ENCODE measurements around the gene MAST4. TPM values are rescaled to one million over a fixed set of nuclear protein-coding genes. Genes with fewer than 3 reads are reported as not detected.
A peak's percentile ranks its signal among the peaks of the same experiment; 100 is the strongest.

Gene MAST4
- total RNA-seq, 1 experiment from 2014 or later, result 26.5 TPM

DNA sequence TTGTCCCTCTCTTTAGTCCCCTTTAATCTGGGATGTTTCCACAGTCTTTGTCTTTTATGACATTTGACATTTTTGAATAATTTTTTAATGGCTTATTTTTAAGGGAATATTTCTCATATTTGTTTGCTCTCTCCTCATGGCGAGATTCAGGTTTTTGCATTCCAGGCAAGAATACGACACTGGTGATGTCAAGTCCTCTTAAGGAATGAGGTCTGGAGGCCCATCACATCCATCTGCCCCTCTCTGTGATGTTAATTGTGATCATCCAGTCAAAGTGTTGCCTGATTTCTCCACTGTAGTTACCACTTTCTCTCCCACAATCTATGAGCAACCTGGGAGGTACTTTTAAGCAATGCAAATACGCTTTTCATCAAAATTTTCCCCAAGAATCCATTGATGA, 193.2 kb downstream of the MAST4 start:
- Mint-ChIP-seq H3K4me1 (ENCODE audit: insufficient read depth, unreplicated experiment) (no peaks in the 10 kb centered on the region), H3K36me3 (ENCODE audit: insufficient read depth, unreplicated experiment) (no peaks in the 10 kb centered on the region), H3K27me3 (ENCODE audit: insufficient read depth, unreplicated experiment) (peaks cover 7% of the 10 kb centered on the region), H3K27ac (ENCODE audit: low read depth, unreplicated experiment) (no peak overlapping the region), H3K9me3 (ENCODE audit: unreplicated experiment) (no peaks in the 10 kb centered on the region), H3K4me3 (ENCODE audit: unreplicated experiment) (no peak overlapping the region)
- TF ChIP-seq, protein P1, sequence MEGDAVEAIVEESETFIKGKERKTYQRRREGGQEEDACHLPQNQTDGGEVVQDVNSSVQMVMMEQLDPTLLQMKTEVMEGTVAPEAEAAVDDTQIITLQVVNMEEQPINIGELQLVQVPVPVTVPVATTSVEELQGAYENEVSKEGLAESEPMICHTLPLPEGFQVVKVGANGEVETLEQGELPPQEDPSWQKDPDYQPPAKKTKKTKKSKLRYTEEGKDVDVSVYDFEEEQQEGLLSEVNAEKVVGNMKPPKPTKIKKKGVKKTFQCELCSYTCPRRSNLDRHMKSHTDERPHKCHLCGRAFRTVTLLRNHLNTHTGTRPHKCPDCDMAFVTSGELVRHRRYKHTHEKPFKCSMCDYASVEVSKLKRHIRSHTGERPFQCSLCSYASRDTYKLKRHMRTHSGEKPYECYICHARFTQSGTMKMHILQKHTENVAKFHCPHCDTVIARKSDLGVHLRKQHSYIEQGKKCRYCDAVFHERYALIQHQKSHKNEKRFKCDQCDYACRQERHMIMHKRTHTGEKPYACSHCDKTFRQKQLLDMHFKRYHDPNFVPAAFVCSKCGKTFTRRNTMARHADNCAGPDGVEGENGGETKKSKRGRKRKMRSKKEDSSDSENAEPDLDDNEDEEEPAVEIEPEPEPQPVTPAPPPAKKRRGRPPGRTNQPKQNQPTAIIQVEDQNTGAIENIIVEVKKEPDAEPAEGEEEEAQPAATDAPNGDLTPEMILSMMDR (IDR thresholded peaks at IDR 0.05; ENCODE audit: unreplicated experiment), result no peak
- intact Hi-C loops (cut with micrococcal nuclease), result no loop called here
- BruUV-seq (replicated peaks), result no TSS peak
- ChIA-PET CTCF (no interaction called here), POLR2A (no interaction called here)
- DNase-seq (ENCODE audit: unreplicated experiment), result no peak

DNA sequence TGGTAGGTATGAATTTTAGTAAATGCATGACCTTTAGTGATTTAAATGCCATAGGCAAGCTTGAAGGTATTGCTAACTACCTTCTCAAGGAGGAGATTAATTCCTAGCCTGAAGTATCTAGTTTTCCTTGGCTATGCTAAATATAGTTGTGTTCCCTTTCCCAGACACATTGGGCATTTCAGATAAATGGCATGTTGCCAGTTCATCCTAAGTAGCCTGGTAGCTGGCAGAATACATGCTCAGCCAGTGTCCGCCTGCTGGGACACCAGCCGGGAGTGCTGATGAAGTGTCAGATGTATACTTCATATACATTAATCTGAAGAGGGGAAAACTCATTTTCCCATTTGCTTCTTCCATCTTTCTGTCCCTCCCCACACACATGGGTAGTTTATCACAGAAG, 196.9 kb downstream of the MAST4 start:
- no peaks in the 10 kb centered on the region for H3K9me3 Mint-ChIP-seq (ENCODE audit: unreplicated experiment)
- DNase-seq (ENCODE audit: unreplicated experiment), result no peak
- ChIA-PET CTCF (no interaction called here), POLR2A (interaction anchor here (1.3 kb wide), 1 partner anchor 15 kb away, joined by 4 read pairs; no protein-coding TSS in a partner anchor)
- TF ChIP-seq, protein P1 (IDR thresholded peaks at IDR 0.05; ENCODE audit: unreplicated experiment), result no peak
- peaks cover 31% of the 10 kb centered on the region for H3K27me3 Mint-ChIP-seq (ENCODE audit: insufficient read depth, unreplicated experiment)
- no peaks in the 10 kb centered on the region for H3K36me3 Mint-ChIP-seq (ENCODE audit: insufficient read depth, unreplicated experiment)
- no peak overlapping the region for H3K27ac Mint-ChIP-seq (ENCODE audit: low read depth, unreplicated experiment)
- H3K4me3 Mint-ChIP-seq (ENCODE audit: unreplicated experiment), result no peak overlapping the region
- H3K4me1 Mint-ChIP-seq (ENCODE audit: insufficient read depth, unreplicated experiment), result no peaks in the 10 kb centered on the region
- no TSS peak for BruUV-seq (replicated peaks)
- intact Hi-C loops (cut with micrococcal nuclease), result no loop called here

DNA sequence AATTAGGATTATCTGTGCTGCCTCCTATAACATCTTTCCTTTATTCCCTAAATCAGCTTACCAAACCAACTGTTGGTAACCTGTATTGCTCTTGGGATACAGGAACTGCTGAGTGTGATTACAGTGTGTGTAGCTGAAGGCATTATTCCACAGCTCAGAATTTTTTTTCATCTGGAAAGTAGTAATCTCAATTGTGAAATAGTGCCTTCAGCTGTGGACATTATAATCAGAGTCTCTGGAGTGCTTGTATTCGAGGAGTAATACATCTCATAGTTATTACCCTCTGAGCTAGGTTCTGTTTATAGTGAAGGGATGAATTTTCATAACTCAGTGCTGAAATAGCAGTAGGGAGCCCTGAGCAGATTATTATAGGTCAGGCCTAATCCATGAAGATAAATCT, 199.5 kb downstream of the MAST4 start:
- no peaks in the 10 kb centered on the region for H3K4me1 Mint-ChIP-seq (ENCODE audit: insufficient read depth, unreplicated experiment)
- no peak overlapping the region for H3K27ac Mint-ChIP-seq (ENCODE audit: low read depth, unreplicated experiment)
- DNase-seq (ENCODE audit: unreplicated experiment), result no peak
- ChIA-PET CTCF (interaction anchor here (0.7 kb wide), 1 partner anchor 10 kb away, joined by 3 read pairs; no protein-coding TSS in a partner anchor), POLR2A (no interaction called here)
- no peak overlapping the region for H3K4me3 Mint-ChIP-seq (ENCODE audit: unreplicated experiment)
- no TSS peak for BruUV-seq (replicated peaks)
- peaks cover 54% of the 10 kb centered on the region for H3K27me3 Mint-ChIP-seq (ENCODE audit: insufficient read depth, unreplicated experiment)
- TF ChIP-seq, protein P1 (IDR thresholded peaks at IDR 0.05; ENCODE audit: unreplicated experiment), result no peak
- intact Hi-C loops (cut with micrococcal nuclease), result no loop called here
- no peaks in the 10 kb centered on the region for H3K36me3 Mint-ChIP-seq (ENCODE audit: insufficient read depth, unreplicated experiment)
- no peaks in the 10 kb centered on the region for H3K9me3 Mint-ChIP-seq (ENCODE audit: unreplicated experiment)

DNA sequence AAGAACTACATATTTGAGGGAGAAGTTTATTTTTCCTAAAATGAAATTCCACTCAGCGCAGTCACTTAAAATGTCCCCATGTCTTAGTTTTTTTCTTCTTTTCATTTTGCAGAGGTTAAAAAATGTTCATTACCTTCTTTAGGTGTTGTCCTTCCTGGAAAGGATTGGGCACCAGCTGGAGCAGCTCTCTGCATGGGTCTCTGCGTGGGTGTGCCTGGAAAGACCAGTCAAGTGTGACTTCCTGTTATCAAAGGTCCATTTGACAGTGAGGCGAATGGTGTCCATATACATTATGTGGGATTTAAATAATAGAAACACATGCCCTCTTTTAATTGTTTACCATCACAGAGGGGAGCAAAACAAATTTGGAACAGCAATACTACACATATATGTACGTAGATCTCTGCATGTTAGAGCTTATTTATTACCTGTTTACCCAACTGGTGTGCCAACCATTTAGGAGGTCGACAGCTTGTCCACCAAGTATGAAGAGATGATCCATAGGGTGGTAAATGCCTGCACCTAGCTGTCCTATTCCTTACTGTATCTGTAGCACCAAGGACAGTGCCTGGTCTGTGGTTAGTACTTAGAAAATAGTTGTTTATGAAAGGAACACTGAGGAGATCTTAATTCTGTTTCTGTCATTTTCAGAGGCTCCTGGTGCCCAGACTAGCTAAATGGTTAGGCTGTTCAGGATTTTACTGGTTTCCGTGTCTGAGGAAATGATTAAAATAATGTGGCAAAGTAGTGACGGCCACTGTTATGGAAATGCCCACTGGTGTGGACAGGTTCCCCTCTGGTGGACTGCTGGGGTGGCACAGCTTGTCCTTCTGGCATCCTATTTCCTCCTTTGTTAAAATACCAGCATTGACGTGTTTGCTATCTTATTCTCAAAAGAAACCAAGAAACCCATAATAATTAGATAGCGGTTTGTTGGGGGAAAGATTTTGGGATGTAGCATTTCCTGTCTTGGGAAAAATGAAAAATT, 200.4 kb downstream of the MAST4 start:
- no peak overlapping the region for H3K4me3 Mint-ChIP-seq (ENCODE audit: unreplicated experiment)
- no peaks in the 10 kb centered on the region for H3K36me3 Mint-ChIP-seq (ENCODE audit: insufficient read depth, unreplicated experiment)
- peaks cover 54% of the 10 kb centered on the region for H3K27me3 Mint-ChIP-seq (ENCODE audit: insufficient read depth, unreplicated experiment)
- TF ChIP-seq, protein P1 (IDR thresholded peaks at IDR 0.05; ENCODE audit: unreplicated experiment), result peak; percentile 12
- H3K9me3 Mint-ChIP-seq (ENCODE audit: unreplicated experiment), result no peaks in the 10 kb centered on the region
- DNase-seq (ENCODE audit: unreplicated experiment), result peak; percentile 5
- no peak overlapping the region for H3K27ac Mint-ChIP-seq (ENCODE audit: low read depth, unreplicated experiment)
- POLR2A ChIA-PET, result no interaction called here
- no peaks in the 10 kb centered on the region for H3K4me1 Mint-ChIP-seq (ENCODE audit: insufficient read depth, unreplicated experiment)
- no TSS peak for BruUV-seq (replicated peaks)
- CTCF ChIA-PET, result interaction anchor here (0.7 kb wide), 1 partner anchor 9 kb away, joined by 3 read pairs; no protein-coding TSS in a partner anchor
- intact Hi-C loops (cut with micrococcal nuclease), result no loop called here
